Measurements from ENCODE around the gene PRDM9.
"Not testable (repeated sequence)": the region's sequence is repeated elsewhere in the genome, so short reads cannot be mapped to it uniquely, and the experiment has no call there.

PRDM9 gene

DNA sequence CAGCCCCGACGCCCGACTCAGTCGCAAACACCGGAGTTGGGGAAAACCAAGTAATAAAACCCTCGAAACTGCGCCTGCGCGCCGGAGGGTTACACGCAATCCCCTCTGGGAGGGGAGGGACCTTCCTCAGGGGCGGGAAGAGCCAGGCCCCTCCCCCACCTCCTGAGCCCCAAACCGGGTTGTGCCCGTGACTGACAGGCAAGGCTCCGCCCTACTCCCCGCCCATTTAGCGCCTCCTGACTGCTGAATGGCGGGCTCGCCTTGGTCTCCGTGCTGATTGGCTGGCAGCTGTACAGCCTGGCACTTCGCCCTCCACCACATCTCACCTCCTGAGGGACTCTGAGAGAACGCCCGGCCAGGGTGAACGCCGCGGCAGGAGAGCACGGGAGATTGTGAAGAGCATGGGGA lies at the start of gene PRDM9:
Gene PRDM9, plus strand, starts transcription at position 332 of the 408 bp plus-strand sequence. CDS start 1,425 bp downstream, outside the sequence.
- DNase-seq (ENCODE audit: low read depth in 2 of 2) = peak in 1 of 2 donors; percentile 7

DNA sequence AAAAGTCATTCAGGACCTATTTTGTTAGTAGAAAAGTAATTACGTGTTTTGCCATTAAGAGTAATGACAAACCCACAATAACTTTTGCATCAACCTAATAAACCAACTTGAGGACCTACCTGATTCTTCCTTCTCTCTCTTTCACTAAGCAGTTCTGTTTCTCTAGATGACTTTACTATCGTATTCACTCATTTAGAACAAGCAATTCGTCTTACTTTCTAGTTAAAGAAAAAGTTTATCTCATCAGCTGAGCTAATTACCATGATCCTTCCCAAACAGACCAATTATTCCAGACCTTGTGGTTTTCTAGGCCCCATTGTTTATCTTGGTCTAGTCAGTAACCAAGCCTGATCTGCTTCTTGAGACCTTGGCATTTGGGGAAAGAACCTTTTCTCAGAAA lies 49.6 kb upstream of the PRDM9 start:
- DNase-seq (ENCODE audit: low read depth in 2 of 2) = no peak

DNA sequence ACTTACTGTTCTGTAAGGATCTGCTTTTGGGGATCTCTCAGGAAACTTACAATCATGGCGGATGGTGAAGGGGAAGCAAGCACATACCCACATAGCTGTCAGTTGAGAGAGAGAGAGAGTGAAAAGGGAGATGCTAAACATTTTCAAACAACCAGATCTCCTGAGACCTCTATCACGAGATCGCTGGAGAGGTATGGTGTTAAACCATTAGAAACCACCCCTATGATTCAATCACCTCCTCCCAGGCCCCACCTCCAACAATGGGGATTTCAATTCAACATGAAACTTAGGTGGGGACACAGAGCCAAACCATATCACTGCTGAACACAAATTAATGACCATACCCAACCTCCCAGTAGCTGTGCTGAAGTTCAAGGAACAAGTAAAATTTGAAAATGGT lies 48.2 kb upstream of the PRDM9 start:
- DNase-seq (ENCODE audit: low read depth in 2 of 2) = no peak

DNA sequence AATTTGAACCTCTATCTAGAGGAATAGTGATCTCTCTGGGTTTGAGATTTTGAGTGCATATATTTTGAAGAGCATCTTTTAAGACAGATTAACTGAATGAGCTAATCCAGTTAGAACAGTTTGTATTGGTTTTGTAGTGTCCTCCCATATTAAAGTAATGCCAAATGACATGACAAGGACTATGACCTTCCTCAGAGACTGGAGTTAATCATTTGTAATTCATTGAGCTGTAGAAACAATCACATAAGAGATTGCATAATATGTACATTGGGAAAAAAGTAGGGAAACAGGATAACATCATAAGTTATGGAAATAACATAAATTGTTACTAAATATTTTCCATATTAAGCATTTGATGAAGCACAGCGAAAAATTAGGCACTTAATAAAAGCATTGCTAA lies 45.8 kb upstream of the PRDM9 start:
- no peak for DNase-seq (ENCODE audit: low read depth in 2 of 2)

DNA sequence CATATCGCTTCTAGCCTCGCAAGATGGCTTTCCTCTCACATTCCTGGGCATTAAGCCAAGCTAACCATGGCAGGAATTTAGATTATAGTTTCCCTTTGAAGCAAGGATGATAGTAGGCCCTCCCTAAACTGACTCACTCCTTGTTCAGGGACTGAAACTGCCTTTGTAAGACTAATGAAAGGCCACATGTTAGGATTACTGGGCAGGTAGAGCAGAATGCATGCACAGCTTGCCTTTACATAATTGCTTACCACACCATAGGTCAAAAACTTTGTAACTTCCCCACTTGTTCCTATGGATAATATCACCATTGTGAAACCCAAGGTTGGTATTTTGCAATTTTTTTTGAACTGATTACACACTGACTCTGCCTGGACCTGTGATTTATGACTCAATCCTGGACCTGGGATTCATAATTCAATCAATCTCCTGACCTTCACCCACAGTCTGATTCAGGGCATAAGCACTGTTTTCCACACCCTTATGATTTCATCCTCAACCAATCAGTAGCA lies 41.0 kb upstream of the PRDM9 start:
- no peak for DNase-seq (ENCODE audit: low read depth in 2 of 2)

DNA sequence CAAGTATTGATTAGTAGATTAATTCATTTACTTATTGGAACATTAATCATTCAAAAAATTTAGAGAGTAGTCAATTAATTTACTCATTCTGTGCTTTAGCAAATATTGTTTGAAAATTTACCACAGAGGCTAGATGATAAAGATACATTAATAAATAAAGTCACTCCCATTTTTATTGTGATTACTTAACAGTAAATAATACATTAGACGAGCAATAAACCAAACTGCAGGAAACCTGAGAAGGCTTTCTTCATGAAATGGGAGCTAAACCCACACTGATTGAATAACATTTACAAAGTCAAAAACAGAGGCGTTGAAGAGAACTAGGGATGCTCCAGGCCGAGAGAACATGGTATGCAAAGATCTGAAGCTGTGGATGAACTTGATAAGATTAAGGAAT lies 38.8 kb upstream of the PRDM9 start:
- DNase-seq (ENCODE audit: low read depth in 2 of 2) = no peak

DNA sequence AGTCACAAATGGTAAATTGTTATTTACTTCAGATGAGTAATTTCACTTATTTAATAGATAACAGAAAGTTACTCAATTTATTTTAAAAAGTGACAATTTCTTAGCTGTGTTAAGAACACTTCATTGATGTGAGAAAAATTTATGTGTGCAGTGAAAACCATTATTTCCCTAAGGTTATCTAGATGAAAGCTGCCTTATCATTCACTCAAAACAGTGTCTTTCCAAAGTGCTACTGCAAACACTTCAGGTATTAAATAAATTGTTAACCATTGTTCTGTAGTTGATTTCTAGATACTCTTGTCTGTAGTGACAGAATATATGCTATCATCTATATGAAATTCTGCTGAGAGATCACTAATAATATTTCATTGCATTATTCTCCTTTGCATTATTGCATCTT lies 33.5 kb upstream of the PRDM9 start:
- no peak for DNase-seq (ENCODE audit: low read depth in 2 of 2)

DNA sequence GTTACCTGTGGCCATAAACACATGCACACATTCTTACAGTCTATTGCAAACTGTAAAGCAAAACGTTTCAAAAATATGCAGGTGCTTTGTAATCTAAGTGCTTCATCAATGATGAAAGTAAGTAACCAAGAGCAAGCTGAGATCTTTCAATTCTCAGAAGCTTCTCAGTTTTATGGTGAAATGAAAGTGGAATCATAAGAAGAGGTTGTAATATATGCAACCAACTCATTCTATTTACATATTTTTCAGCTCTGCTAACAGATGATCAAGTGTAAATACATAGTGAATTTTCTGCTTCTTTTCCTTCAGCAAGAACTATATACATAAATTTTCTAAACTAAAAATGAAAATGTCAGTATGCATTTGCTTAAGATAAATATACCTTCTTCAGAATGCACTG lies 33.1 kb upstream of the PRDM9 start:
- DNase-seq (ENCODE audit: low read depth in 2 of 2) = no peak

DNA sequence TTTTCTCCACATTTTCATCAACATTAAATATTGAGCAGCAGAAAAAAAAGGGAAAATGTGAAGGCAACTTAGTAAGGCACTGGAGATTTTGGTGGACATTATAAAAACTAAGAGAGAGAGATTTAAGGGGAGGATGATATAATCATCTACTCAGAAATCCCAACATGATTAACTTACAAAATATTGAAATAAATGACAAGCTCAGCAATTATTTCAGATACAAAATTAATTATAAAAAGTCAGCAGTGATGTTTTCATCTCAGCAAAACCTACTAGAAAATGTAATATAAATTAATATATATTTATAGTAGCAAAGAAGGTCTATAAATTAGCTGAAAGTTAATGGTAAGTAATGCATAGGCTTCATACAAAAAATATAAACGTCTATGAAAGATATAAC lies 30.8 kb upstream of the PRDM9 start:
- no peak for DNase-seq (ENCODE audit: low read depth in 2 of 2)

DNA sequence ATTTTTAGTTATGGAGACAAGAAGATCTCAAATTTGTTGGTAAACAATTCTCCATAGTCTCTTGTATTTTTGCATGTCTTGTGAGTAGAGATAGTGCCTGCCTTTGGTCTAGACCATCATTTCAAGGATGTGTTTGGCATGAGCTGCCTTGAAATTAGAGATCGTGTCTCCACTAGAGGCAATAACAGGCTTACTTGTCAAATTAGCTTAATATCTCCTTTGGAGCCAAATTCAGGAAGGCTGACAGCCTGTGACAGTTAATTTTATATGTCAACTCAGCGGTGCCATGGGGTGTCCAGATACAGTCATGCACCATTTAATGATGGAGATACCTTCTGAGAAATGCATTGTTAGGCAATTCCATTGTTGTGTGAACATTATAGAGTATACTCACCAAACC lies 24.8 kb upstream of the PRDM9 start:
- DNase-seq (ENCODE audit: low read depth in 2 of 2) = no peak

DNA sequence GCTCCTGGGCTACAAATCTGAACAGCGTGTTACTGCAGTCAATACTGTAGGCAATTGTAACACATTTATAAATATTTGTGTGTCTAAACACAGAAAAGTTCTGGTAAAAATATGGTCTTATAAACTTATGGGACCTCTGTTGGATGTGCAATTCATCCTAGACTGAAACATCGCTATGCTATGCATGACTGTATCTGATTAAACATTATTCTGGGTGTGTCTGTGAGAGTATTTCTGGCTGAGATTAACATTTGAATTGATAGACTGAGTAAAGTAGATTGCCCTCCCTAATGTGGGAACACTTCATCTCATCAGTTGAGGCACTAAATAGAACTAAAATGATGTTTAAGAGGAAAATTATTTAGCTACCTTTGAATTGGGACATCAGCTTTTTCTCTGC lies 24.3 kb upstream of the PRDM9 start:
- DNase-seq (ENCODE audit: low read depth in 2 of 2) = no peak

DNA sequence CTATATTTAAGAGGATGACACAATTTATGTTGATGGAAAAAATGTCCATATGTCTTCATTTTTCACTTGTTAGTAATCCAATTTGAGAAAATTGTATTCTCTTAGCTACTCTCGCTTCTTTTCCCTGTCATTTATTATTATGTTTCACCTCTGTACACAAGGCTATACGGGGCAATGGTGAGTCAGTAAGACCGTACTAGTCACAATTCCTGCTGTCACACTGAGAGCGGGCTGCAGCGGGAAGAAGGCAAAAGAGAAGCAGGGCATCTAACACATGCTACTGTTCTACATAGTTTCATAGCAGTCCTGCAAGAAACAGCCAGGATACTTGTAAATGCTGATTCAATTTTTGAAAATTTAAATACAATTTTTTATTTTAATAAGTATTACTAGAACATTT lies 23.3 kb upstream of the PRDM9 start:
- DNase-seq (ENCODE audit: low read depth in 2 of 2) = no peak

DNA sequence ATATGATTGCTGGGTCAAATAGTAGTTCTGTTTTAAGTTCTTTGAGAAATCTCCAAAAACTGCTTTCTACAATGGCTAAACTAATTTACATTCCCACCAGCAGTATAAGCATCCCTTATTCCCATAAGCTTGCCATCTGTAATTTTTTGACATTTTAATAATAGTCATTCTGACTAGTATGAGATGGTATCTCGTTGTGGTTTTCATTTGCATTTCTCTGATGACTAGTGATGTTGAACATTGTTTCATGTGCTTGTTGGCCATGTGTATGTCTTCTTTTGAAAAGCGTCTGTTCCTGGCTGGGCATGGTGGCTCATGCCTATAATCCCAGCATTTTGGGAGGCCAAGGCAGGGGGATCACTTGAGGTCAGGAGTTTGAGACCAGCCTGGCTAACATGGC lies 21.2 kb upstream of the PRDM9 start:
- DNase-seq (ENCODE audit: low read depth in 2 of 2) = not testable (repeated sequence)

DNA sequence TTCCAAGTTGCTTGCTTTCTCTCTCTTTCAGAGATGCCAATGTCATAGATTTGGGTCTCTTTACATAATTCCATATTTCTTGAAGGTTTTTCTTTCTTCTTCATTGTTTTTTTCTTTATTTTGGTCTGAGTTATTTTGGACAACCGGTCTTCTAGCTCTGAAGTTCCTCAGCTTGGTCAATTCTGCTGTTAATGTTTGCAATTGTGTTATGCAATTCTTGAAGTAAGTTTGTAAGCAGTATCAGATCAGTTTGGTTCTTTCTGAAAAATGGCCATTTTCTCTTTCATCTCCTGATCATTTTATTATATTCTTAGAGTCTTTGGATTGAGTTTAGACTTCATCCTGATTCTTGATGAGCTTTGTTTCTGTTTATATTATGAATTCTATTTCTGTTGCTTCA lies 16.4 kb upstream of the PRDM9 start:
- DNase-seq (ENCODE audit: low read depth in 2 of 2) = no peak

DNA sequence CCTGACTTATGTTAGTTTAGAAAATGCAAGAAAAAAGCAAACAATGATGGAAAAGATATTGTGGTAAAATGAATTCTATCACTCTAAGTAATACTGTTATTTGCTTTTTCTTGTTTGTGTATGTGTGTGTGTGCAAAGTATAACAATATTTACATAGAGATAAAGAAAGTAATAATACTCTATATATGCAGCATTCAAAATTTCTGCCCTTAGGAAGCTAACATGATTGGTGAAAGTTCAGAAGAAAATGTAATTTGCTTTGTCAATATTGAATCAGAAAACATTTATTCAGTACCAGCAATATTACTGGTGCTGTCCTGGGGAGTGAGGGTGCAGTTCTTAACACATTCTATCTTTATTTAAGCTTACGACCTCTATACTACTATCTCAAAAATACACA lies 12.9 kb upstream of the PRDM9 start:
- no peak for DNase-seq (ENCODE audit: low read depth in 2 of 2)

DNA sequence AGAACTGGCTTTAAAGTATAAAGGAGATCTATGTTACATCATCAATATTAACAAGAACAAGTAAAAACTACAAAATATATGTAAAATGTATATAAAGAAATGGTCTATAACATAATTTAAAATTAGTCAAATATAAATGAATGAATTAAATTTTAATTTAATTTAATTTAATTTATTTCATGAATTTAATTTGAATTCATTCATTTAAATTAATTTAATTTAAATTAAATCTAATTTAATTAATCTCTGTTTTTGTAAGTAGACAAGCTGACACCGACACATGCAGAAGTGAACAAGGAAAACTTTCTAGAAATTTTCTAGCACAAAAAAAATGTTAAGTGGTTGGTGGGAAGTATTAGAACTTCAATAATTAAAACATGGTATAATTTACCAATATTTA lies 10.8 kb upstream of the PRDM9 start:
- DNase-seq (ENCODE audit: low read depth in 2 of 2) = no peak

DNA sequence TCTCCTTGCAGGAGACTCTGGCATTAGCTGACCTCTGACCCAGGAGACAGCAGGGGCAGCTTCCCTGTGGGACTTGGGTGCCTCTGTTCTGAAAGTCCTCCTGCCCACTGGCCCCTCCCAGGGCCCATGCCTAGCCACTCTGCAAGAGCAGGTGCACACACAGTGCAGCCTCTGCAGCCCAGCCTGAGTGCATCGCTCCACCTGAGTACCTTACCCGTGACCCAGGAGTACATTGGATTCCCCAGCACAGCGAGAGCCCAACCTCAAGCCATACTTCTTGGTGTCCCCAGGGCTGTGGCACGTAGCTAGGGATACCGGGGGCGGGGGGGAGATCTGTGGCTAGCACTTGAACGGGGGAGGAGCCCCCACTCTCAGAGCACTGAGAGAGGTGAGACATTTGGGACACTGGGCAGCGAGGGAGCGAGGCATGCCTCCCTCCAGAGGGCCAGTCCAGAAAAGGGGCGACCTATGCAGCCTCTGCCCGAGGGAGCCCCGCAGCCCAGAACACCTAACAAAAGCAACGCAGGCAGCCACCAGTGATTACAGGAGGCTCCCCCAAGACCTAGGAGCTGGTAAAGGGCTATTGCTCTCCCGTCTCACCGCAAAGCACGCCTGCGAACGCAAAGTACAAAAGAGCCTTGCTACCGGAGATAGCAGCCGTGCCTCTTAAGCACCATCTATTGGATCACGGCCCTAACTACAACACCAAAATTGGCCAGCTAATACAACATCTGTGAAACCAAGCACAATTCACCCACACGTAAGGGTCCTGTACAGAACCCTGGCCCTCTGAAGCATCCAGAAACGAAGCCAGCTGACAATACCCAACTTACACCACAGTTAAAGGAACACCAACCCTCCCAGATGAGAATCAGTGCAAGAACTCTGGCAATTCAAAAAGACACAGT lies 826 bp upstream of the PRDM9 start:
- no peak for DNase-seq (ENCODE audit: low read depth in 2 of 2)

DNA sequence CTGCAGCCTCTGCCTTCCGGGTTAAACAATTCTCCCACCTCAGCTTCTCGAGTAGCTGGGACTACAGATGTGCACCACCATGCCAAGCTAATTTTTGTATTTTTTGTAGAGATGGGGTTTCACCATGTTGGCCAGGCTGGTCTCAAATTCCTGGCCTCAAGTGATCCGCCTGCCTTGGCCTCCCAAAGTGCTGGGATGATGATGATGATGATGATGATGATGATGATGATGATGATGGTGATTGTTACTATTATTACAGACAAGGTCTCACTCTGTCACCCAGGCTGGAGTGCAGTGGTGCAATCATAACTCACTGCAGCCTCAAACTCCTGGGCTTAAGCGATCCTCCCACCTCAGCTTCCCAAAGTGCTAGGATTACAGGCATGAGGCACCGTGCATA lies 3.0 kb downstream of the PRDM9 start:
- DNase-seq (ENCODE audit: low read depth in 2 of 2) = not testable (repeated sequence)

DNA sequence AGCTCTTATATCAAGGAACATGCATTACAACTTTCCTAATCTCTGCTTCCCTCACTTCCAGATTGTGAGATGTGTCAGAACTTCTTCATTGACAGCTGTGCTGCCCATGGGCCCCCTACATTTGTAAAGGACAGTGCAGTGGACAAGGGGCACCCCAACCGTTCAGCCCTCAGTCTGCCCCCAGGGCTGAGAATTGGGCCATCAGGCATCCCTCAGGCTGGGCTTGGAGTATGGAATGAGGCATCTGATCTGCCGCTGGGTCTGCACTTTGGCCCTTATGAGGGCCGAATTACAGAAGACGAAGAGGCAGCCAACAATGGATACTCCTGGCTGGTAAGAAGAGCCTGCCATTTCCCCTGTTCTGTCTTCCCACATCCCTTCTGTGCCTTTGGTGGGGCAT lies 15.1 kb downstream of the PRDM9 start:
- DNase-seq (ENCODE audit: low read depth in 2 of 2) = no peak

DNA sequence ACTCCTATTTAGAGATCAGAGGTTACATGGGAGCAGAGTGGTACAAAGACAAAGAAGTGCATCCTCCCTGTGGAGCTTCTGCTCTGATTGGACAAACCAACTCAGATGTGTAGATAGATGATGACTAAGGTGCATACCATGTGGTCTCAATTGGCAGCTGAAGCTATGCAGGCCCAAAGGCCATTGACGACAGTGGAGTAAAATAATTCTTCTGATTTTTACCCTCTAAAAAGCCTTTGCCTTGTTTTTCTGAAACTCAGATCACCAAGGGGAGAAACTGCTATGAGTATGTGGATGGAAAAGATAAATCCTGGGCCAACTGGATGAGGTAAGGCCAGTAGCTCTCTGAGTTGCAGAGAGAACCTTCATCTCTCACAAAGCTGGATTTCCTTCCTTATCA lies 15.6 kb downstream of the PRDM9 start:
- DNase-seq (ENCODE audit: low read depth in 2 of 2) = no peak

DNA sequence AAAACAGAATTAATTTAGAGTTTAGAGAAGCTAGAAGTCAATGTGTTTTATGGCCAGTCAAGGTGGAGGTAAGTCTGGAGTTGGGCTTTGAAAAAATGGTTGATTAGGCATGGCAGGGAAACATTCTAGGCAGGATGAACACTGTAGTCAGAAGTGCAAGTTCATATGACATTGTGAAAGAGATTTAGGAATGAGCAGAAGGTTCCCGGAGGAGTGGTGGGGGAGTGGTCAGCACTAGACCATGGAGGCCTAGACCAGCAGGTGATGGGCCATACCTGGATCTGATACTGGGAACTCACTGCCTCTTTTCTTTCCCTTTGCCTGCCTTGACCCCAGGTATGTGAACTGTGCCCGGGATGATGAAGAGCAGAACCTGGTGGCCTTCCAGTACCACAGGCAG lies 16.6 kb downstream of the PRDM9 start:
- no peak for DNase-seq (ENCODE audit: low read depth in 2 of 2)

DNA sequence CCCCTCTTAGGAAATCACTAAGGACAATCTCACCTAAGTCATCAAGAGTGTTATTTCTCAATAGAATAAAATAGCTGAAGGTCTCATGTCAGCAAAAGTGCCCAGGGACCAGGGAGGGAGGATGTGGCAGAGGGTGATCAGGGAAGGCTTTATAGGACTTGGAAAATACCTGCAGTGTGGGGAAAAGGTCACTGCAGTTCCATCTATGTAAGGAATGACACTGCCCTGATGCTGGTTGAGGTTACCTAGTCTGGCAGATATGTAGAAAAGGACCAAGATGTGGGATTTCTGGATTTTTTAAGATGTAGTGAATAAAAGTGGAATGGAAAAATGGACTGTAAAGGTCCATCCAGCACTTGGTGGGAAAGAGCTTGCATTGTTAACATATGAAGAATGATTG lies 18.3 kb downstream of the PRDM9 start:
- DNase-seq (ENCODE audit: low read depth in 2 of 2) = no peak

DNA sequence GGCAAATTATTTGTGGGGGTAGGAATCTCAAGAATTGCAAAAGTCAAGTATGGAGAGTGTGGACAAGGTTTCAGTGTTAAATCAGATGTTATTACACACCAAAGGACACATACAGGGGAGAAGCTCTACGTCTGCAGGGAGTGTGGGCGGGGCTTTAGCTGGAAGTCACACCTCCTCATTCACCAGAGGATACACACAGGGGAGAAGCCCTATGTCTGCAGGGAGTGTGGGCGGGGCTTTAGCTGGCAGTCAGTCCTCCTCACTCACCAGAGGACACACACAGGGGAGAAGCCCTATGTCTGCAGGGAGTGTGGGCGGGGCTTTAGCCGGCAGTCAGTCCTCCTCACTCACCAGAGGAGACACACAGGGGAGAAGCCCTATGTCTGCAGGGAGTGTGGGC lies 19.2 kb downstream of the PRDM9 start:
- not testable (repeated sequence) for DNase-seq (ENCODE audit: low read depth in 2 of 2)

All from stimulated activated CD4-positive, alpha-beta T cell treated with anti-CD3 and anti-CD28 coated beads, Interleukin-1b, Interleukin-23, amount 100 ng/mL, for 4 hours (primary cell).